Stimulated activated naive CD8-positive, alpha-beta T cell treated with anti-CD3 and anti-CD28 coated beads, Interleukin-15, Interleukin-2, amounts not matched to agents 100 ng/mL and 50 ng/mL, for 24 hours (primary cell): ENCODE data around the gene VSIG10L.

ENCODE experiments used
- H3K27ac Mint-ChIP-seq: one replicate; pipeline ENCODE4 v1.8.0; 2021; ENCODE audit warnings: mild to moderate bottlenecking, mixed read lengths
- H3K27me3 Mint-ChIP-seq: one replicate; pipeline ENCODE4 v1.8.0; 2021; ENCODE audit warnings: mixed read lengths
- H3K36me3 Mint-ChIP-seq: one replicate; pipeline ENCODE4 v1.8.0; 2021; ENCODE audit warnings: low read depth, mixed read lengths
- H3K4me1 Mint-ChIP-seq: one replicate; pipeline ENCODE4 v1.8.0; 2021; ENCODE audit warnings: low read depth, mixed read lengths
- H3K4me3 Mint-ChIP-seq: one replicate; pipeline ENCODE4 v1.8.0; 2021; ENCODE audit warnings: mild to moderate bottlenecking, mixed read lengths
- H3K9me3 Mint-ChIP-seq: one replicate; pipeline ENCODE4 v1.8.0; 2021; ENCODE audit warnings: mixed read lengths

Gene VSIG10L

DNA sequence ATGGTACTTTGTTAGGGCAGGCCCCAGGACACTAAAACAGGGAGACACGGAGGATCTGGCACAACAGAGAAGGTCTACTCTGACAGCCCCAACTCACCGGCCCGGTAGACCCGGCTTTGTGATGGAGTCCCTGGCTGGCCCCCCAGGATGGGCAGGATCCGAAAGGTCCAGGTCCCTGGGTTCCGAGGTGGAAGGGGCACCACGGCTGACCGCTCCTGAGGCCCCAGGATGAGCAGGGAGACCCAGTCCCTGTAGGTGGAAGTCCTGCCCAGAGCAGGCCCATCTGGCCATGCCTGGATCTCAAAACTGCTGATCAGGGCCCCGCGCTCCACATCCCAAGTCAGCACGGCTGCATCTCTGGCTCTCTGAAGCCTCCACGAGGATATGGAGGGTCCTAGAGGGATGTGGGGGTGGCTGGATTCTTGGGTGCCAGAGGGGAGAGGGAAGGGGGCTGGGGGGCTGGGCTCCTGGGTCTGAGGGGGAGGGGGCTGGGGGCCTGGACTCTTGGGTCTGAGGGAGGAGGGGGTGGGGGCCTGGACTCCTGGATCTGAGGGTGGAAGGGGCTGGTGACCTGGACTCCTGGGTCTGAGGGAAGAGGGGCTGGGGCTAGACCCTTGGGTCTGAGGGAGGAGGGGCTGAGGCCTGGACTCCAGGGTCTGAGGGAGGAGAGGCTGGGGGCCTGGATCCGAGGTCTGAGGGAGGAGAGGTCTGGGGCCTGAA is 4.6 kb downstream of the VSIG10L start:
- Mint-ChIP-seq H3K4me3 (no peak overlapping the region), H3K36me3 (no peaks in the 10 kb centered on the region), H3K27me3 (peaks cover 6% of the 10 kb centered on the region)

DNA sequence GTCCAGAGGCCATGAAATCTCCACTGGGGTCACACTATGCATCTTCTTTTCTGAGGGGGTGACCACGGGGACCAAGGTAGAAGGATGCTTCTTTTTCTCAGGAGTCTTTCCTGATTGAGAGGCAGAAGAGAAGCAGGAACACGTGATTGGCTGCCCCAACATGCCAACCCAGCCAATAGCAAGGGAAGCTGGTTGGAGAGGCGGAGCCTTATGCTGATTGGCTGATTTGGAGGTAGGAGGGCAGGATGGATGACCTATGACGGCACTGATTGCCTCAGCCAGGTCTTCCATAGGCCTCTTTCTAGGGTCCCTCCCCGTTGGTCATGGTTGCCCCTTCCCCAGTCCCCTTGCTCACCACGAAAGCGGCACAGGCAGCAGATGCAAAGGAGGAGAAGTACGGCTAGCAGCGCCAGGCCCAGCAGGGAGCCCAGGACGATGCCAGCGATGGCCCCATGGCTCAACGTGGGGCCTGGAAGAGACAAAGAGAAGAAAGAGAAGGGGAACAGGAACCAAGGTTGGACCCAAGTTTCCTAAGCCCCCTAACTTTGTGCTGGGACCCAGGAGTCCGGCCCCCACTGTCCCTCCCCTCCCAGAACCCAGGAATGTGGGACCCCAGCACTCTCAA is 8.0 kb downstream of the VSIG10L start:
- Mint-ChIP-seq H3K27ac (no peak overlapping the region), H3K4me3 (no peak overlapping the region), H3K4me1 (peaks cover 5% of the 10 kb centered on the region), H3K36me3 (peaks cover 19% of the 10 kb centered on the region), H3K9me3 (peaks cover 9% of the 10 kb centered on the region), H3K27me3 (peaks cover 17% of the 10 kb centered on the region)

More for the DNA sequence above, 4.6 kb downstream of the VSIG10L start:
- H3K4me1 Mint-ChIP-seq, result peaks cover 22% of the 10 kb centered on the region
- H3K27ac Mint-ChIP-seq, result no peak overlapping the region
- no peaks in the 10 kb centered on the region for H3K9me3 Mint-ChIP-seq

DNA sequence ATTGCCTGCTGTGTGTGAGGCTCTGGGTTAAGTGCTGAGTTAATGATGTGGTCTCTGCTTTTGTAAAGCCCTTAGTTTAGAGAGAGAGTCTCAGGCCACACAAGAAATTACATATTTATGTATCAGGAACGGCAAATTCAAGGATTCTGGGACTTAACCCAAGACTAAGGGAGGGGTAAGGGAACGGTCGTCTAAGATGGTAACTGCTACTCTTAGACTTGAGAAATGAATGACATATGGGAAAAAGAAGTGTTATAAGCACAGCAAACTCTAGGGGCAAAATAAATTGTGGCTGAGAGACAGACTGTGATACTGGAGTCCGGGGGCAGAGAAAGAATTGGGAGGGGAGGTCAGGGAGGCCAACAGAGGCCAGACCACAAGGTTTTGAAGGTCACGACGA is 10.2 kb downstream of the VSIG10L start:
- Mint-ChIP-seq H3K36me3 (peaks cover 19% of the 10 kb centered on the region), H3K27me3 (peaks cover 31% of the 10 kb centered on the region), H3K4me3 (no peak overlapping the region), H3K27ac (no peak overlapping the region), H3K9me3 (peaks cover 9% of the 10 kb centered on the region), H3K4me1 (peaks cover 9% of the 10 kb centered on the region)

DNA sequence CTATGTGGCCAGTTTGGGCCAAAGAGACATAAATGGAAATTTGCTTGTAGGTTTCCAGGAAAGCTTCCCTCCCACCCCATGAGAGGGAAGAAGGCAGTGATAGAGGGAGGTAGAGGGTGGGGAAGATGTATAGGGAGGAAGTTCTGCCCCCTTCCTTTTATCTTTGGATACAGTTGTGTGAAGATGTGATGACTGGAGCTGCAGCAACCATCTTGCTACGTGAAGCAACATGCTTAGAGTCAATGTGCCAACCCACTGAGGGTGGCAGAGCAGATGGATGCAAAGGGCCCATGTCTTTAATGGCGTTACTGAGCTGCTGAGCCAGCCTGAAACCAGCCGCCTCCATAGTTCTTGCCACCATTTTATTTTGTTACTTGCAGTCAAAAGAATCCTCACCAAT is 10.7 kb downstream of the VSIG10L start:
- Mint-ChIP-seq H3K27ac (no peak overlapping the region), H3K9me3 (peaks cover 9% of the 10 kb centered on the region), H3K36me3 (peaks cover 19% of the 10 kb centered on the region), H3K4me3 (no peak overlapping the region), H3K4me1 (peaks cover 9% of the 10 kb centered on the region), H3K27me3 (peaks cover 36% of the 10 kb centered on the region)

DNA sequence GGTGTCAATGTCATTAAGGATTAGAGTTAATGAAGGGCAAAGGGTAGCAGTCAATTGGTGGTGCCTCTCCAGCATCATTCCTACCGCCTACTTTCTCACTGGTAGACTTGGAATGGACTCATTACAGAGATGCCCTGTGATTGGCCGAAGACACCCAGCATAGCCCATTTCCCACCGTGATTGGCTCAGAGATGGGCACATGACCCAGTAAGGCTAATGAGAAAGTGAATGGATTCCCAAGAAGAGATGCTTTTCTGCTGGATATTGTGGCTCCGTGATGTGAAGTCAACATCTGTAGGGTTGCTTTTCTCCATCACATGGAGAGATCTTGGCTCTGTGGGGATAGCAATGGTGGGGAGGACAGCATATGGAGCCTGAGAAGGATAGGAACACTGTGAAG is 11.6 kb downstream of the VSIG10L start:
- H3K27me3 Mint-ChIP-seq, result peaks cover 45% of the 10 kb centered on the region
- H3K36me3 Mint-ChIP-seq, result peaks cover 19% of the 10 kb centered on the region
- H3K4me1 Mint-ChIP-seq, result peaks cover 15% of the 10 kb centered on the region
- peaks cover 9% of the 10 kb centered on the region for H3K9me3 Mint-ChIP-seq
- H3K4me3 Mint-ChIP-seq, result no peak overlapping the region
- no peak overlapping the region for H3K27ac Mint-ChIP-seq

DNA sequence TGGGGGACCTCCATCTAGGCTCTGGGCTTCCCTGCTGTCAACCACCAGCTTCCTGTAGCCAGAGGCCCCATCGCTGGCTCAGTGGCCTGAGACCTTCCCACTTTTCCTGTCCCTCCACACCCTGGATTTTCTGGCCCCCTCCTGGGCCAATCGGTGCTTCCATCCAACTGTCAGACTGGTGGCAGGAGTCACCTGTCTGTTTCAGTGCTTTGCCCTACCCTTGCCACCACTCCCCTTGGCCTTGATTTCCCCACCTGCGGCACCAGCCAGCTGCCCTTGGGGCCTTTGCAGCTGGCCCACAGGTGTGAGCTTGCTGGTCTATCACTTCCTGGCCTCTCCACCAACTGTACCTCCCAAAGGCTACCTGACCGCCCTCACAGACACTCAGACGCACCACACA is 12.5 kb downstream of the VSIG10L start:
- Mint-ChIP-seq H3K27me3 (peaks cover 51% of the 10 kb centered on the region), H3K27ac (no peak overlapping the region), H3K4me1 (peaks cover 16% of the 10 kb centered on the region), H3K36me3 (peaks cover 19% of the 10 kb centered on the region), H3K9me3 (peaks cover 9% of the 10 kb centered on the region), H3K4me3 (no peak overlapping the region)

DNA sequence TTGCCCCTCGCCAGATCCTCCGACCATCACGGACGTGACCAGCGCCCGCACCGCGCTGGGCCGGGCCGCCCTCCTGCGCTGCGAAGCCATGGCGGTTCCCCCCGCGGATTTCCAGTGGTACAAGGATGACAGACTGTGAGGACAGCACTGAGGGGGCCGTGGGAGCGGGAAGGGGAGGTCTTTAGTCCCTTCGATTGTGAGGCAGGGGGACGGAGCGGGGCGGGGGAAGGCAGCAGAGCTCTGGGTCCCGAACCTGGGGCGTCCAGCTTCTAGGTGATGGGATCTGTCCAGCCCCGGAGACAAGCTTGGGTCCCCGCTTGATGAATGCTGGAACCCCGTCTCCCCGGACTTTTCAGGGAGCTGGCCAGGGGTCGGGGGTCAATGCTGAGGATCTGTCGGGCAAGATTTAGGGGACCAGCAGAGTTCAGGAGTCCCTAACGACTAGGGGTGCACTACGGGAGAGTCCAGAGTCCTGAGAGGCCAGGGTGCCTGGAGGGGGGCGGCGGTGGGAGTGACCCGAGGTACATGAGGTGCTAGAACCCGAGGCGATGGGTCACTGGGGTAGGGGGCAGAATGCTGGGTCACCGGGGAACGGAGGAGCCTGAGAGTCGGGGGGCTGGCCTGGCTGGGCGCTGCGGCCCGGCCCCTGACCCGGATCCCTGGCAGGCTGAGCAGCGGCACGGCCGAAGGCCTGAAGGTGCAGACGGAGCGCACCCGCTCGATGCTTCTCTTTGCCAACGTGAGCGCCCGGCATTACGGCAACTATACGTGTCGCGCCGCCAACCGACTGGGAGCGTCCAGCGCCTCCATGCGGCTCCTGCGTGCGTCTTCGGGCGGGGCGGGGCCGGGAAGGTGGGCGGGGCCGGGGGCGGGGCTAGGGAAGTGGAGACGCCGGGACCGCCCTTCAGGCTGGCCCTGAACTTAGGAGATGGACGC is 14.6 kb downstream of the VSIG10L start:
- H3K36me3 Mint-ChIP-seq, result peaks cover 19% of the 10 kb centered on the region
- H3K27me3 Mint-ChIP-seq, result peaks cover 64% of the 10 kb centered on the region
- no peak overlapping the region for H3K27ac Mint-ChIP-seq
- peaks cover 16% of the 10 kb centered on the region for H3K4me1 Mint-ChIP-seq
- H3K4me3 Mint-ChIP-seq, result peak overlapping the region; percentile 62
- H3K9me3 Mint-ChIP-seq, result peaks cover 9% of the 10 kb centered on the region

DNA sequence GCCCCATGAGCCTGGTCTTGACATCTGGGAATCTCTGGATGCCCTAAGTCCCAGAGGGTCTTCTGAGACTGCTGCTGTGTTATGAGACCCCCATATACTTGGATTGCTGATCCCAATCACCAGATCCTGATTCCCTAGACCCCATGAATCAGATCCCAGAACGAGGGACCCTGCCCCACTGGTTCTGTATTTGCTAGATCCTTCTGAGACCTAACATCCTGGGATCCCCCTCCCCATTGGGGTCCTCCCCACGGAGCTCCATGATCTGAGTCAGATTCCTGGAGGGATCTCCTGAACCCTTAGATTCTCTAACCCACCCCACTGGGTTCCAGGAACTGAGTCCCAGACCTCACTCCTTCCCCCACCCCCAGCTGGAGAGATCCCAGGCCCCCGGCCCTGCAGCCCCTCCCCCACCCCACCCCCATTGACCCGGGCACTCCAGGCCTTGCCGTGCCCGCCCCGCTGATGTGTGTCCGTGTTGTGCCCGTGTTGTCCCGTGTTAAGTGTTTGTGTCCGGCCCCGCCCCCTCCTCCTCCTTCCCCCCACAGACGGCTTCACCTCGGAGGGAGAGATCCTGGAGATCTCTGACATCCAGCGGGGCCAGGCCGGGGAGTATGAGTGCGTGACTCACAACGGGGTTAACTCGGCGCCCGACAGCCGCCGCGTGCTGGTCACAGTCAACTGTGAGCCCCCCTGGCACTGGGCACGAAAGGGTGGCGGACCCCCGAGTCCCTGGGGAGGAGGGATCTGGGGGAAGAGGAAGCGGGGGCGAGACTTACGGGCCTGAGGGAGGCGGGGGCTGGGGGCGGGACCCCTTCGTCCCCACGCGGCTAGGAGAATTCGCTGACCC is 15.5 kb downstream of the VSIG10L start:
- no peak overlapping the region for H3K27ac Mint-ChIP-seq
- H3K9me3 Mint-ChIP-seq, result peaks cover 9% of the 10 kb centered on the region
- H3K4me1 Mint-ChIP-seq, result peaks cover 16% of the 10 kb centered on the region
- H3K36me3 Mint-ChIP-seq, result peaks cover 11% of the 10 kb centered on the region
- no peak overlapping the region for H3K4me3 Mint-ChIP-seq
- H3K27me3 Mint-ChIP-seq, result peaks cover 64% of the 10 kb centered on the region

DNA sequence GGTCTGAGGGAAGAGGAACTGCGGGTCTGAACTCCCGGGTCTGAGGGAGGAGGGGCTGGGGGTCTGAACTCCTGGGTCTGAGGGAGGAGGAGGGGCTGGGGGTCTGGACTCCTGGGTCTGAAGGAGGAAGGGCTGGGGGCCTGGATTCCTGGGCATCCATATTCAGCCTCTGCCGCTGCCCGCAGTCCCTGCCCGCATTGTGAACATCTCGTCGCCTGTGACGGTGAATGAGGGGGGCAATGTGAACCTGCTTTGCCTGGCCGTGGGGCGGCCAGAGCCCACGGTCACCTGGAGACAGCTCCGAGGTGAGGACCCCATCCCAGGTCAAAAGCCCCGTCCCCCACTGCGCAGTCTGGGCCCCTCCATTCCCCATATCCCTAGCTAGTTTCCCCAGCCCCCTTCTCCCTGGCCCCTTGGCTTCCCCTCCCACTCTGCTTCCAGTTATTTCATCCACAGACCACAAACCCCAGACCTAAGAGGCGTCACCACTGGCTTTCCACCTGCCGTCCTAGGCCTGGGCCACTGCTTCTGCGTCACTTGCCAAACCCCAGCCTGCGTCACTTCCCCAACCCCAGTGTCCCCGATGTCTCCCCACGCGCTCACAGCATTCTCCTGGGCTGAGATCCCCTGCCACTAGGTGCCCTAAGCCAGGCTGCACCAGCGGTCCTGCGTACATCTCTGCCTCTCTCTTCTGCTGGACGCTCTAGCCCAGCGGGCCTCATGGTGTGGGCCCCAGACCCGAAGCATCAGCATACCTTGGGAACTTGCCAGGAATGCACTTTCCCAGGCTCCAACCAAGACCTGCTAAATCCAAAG is 16.6 kb downstream of the VSIG10L start:
- Mint-ChIP-seq H3K4me3 (no peak overlapping the region), H3K9me3 (peaks cover 1% of the 10 kb centered on the region), H3K27me3 (peaks cover 65% of the 10 kb centered on the region), H3K27ac (no peak overlapping the region), H3K36me3 (peaks cover 2% of the 10 kb centered on the region), H3K4me1 (peaks cover 16% of the 10 kb centered on the region)

DNA sequence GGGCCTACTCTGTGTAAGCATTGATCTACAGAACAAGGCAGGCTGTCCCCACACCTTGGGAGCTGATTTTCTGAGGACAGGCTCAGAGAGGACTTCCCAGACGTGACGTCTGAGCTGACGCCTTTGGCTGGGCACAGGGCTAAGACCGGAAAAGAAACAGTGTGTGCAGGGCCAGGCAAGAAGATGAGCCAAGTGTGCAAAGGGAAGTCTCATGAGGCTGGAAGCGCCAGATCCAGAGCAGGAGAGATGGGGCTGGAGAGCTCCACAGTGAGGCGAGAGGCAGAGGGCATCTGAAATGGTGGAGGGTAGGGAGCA is 17.8 kb downstream of the VSIG10L start:
- Mint-ChIP-seq H3K4me3 (no peak overlapping the region), H3K9me3 (no peaks in the 10 kb centered on the region), H3K4me1 (peaks cover 16% of the 10 kb centered on the region), H3K36me3 (no peaks in the 10 kb centered on the region), H3K27me3 (peaks cover 54% of the 10 kb centered on the region), H3K27ac (no peak overlapping the region)

DNA sequence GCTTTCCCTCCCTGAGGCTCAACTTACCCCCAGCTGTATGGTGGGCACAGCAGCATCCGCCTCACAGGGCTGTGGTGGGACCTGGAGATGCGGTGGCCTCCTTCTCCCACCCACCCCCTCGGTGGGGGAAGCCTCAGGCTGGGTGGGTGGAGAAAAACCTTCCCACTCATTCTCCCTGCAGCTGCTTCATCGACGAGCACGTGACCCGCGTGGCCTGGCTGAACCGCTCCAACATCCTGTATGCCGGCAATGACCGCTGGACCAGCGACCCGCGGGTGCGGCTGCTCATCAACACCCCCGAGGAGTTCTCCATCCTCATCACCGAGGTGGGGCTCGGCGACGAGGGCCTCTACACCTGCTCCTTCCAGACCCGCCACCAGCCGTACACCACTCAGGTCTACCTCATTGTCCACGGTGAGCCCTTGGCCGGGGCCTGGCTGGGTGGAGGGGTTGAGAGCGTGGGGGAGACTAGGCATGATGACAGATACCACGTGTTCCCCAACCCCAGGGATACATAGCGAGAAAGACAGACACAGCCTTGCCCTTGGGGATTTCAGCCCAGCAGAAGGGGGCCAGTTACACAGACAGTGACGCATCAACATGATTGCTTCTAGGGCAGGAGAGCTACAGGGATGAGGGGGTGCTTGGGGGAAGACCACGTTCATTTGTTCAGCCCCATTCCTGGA is 18.3 kb downstream of the VSIG10L start:
- Mint-ChIP-seq H3K4me1 (peaks cover 16% of the 10 kb centered on the region), H3K4me3 (no peak overlapping the region), H3K27me3 (peaks cover 51% of the 10 kb centered on the region), H3K27ac (no peak overlapping the region), H3K36me3 (no peaks in the 10 kb centered on the region), H3K9me3 (no peaks in the 10 kb centered on the region)

DNA sequence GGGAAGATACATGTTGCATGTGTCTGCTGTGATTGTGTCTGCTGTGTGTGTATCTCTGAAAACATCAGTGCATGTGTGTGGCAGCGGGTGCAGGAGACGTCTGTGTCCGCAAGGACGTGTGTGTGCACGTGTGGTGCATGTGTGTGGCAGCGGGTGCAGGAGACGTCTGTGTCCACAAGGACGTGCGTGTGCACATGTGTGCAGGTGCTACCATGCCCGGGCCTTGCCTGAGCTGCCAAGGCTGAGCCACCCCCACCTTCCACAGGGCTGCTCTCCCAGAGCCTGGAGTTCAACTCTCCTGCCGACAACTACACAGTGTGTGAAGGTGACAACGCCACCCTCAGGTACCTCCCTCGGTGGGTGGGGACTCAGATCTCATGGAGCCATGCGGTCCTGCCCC is 20.1 kb downstream of the VSIG10L start:
- no peaks in the 10 kb centered on the region for H3K36me3 Mint-ChIP-seq
- H3K9me3 Mint-ChIP-seq, result no peaks in the 10 kb centered on the region
- H3K4me1 Mint-ChIP-seq, result peaks cover 7% of the 10 kb centered on the region
- no peak overlapping the region for H3K4me3 Mint-ChIP-seq
- H3K27me3 Mint-ChIP-seq, result peaks cover 40% of the 10 kb centered on the region
- no peak overlapping the region for H3K27ac Mint-ChIP-seq

DNA sequence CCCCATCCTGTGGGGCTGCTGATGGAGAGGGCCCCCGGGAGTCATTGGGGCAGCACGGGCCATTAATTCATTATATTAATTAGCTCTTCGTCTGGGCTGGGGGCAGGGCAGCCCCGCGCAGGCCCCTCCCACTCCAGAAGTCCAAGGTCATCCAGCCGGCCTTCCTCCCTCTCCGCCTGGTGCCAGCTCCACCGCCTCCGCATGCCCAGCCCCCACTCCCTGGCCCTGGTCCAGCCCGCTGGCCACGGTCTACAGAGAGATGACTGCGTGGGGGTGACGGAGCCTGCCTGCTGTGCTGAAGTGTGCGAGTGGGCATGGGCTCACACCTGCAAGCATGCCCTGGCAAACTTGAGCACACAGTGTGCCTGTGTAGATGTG is 21.7 kb downstream of the VSIG10L start:
- H3K9me3 Mint-ChIP-seq, result no peaks in the 10 kb centered on the region
- no peak overlapping the region for H3K27ac Mint-ChIP-seq
- H3K4me1 Mint-ChIP-seq, result no peaks in the 10 kb centered on the region
- H3K36me3 Mint-ChIP-seq, result no peaks in the 10 kb centered on the region
- H3K4me3 Mint-ChIP-seq, result no peak overlapping the region
- peaks cover 28% of the 10 kb centered on the region for H3K27me3 Mint-ChIP-seq
